COLO668 (cell line): Measurements from ENCODE around the gene PNMA8A.

ENCODE experiments used
- DNase-seq: peaks from one replicate; lab custom pipeline; 2025; ENCODE audit not compliant: unreplicated experiment; lab: John Stamatoyannopoulos, UW

The PNMA8A gene

GRCh38 chr19:46492841-46493235 is 21.5 kb upstream of the PNMA8A start:
- DNase-seq, result no peak

GRCh38 chr19:46491975-46492682 is 20.8 kb upstream of the PNMA8A start:
- no peak for DNase-seq

GRCh38 chr19:46490774-46491173 is 19.4 kb upstream of the PNMA8A start:
- no peak for DNase-seq

GRCh38 chr19:46489445-46490272 is 18.3 kb upstream of the PNMA8A start:
- no peak for DNase-seq

- no peak for DNase-seq
Measured at GRCh38 chr19:46488551-46488950, 17.2 kb upstream of the PNMA8A start.

GRCh38 chr19:46487802-46488445 is 16.6 kb upstream of the PNMA8A start:
- DNase-seq, result peak; percentile 62

GRCh38 chr19:46487178-46487801 is 15.9 kb upstream of the PNMA8A start:
- no peak for DNase-seq

- DNase-seq, result no peak
Measured at GRCh38 chr19:46486358-46486757, 15.0 kb upstream of the PNMA8A start.

- no peak for DNase-seq
Measured at GRCh38 chr19:46484656-46485055, 13.3 kb upstream of the PNMA8A start.

- DNase-seq, result no peak
Measured at GRCh38 chr19:46482631-46483030, 11.3 kb upstream of the PNMA8A start.

GRCh38 chr19:46481947-46482346 is 10.6 kb upstream of the PNMA8A start:
- DNase-seq, result no peak

GRCh38 chr19:46481223-46481848 is 10.0 kb upstream of the PNMA8A start:
- DNase-seq, result no peak

- no peak for DNase-seq
Measured at GRCh38 chr19:46480415-46480814, 9.1 kb upstream of the PNMA8A start.

- DNase-seq, result no peak
Measured at GRCh38 chr19:46478356-46478986, 7.1 kb upstream of the PNMA8A start.

GRCh38 chr19:46475986-46476385 is 4.6 kb upstream of the PNMA8A start:
- no peak for DNase-seq

GRCh38 chr19:46474211-46474610 is 2.8 kb upstream of the PNMA8A start:
- DNase-seq, result no peak

- no peak for DNase-seq
Measured at GRCh38 chr19:46472592-46472991, 1.2 kb upstream of the PNMA8A start.

- DNase-seq, result no peak
Measured at GRCh38 chr19:46471811-46472543, 614 bp upstream of the PNMA8A start.

GRCh38 chr19:46470376-46470775 is 987 bp downstream of the PNMA8A start:
- no peak for DNase-seq
